MM.1S (cell line): ENCODE results near the gene SNRPA1.

Experiments
- DNase-seq: peaks from one replicate; pipeline ENCODE4 v3.0.0-alpha.2; 2015
- H2AFZ ChIP-seq: fragments of 300-600 bp; sonication (generic); 2 replicates; pipeline ENCODE4 v1.6.0; 2016; ENCODE audit warnings: antibody characterized with exemption, low read length
- H3F3A ChIP-seq: fragments of 300-600 bp; sonication (generic); 2 replicates; pipeline ENCODE4 v1.6.1; 2016; ENCODE audit warnings: mild to moderate bottlenecking, antibody characterized with exemption, low read length, moderate library complexity, mixed read lengths; ENCODE audit not compliant: insufficient read depth
- H3K27ac ChIP-seq: fragments of 300-600 bp; sonication (generic); 2 replicates; pipeline ENCODE4 v1.5.1; 2016; ENCODE audit warnings: mild to moderate bottlenecking, low read length
- H3K27me3 ChIP-seq: fragments of 300-600 bp; sonication (generic); replicated peaks from 2 replicates; pipeline ENCODE4 v1.6.0; 2016; ENCODE audit warnings: low read length; ENCODE audit not compliant: insufficient read depth
- H3K36me3 ChIP-seq: fragments of 300-600 bp; sonication (generic); replicated peaks from 2 replicates; pipeline ENCODE4 v1.6.1; 2016; ENCODE audit warnings: mild to moderate bottlenecking, low read length, mixed read lengths; ENCODE audit not compliant: insufficient read depth
- H3K4me1 ChIP-seq: fragments of 300-600 bp; sonication (generic); 2 replicates; pipeline ENCODE4 v1.6.1; 2016; ENCODE audit warnings: low read length, mixed read lengths
- H3K4me2 ChIP-seq: fragments of 300-600 bp; sonication (generic); 2 replicates; pipeline ENCODE4 v1.6.0; 2016; ENCODE audit warnings: low read depth, low read length
- H3K4me3 ChIP-seq: fragments of 300-600 bp; sonication (generic); 2 replicates; pipeline ENCODE4 v1.5.1; 2016; ENCODE audit warnings: low read length, mixed read lengths
- H3K79me2 ChIP-seq: fragments of 300-600 bp; sonication (generic); 2 replicates; pipeline ENCODE4 v1.6.1; 2016; ENCODE audit warnings: mixed run types, low read length, mixed read lengths
- H3K9ac ChIP-seq: fragments of 300-600 bp; sonication (generic); 2 replicates; pipeline ENCODE4 v1.6.1; 2016; ENCODE audit warnings: low read length, mixed read lengths
- H3K9me2 ChIP-seq: fragments of 300-600 bp; sonication (generic); replicated peaks from 2 replicates; pipeline ENCODE4 v1.6.1; 2016; ENCODE audit warnings: mild to moderate bottlenecking, low read length, mixed read lengths; ENCODE audit not compliant: insufficient read depth
- H3K9me3 ChIP-seq: fragments of 300-600 bp; sonication (generic); replicated peaks from 2 replicates; pipeline ENCODE4 v1.6.1; 2016; ENCODE audit warnings: mild to moderate bottlenecking, low read length, mixed read lengths; ENCODE audit not compliant: insufficient read depth
- H4K20me1 ChIP-seq: fragments of 300-600 bp; sonication (generic); 2 replicates; pipeline ENCODE4 v1.6.1; 2016; ENCODE audit warnings: mild to moderate bottlenecking, low read length, moderate library complexity, mixed read lengths; ENCODE audit not compliant: insufficient read depth
- CTCF ChIP-seq: fragments of 300-600 bp; sonication (generic); IDR thresholded peaks from 2 replicates; pipeline ENCODE4 v1.5.1; 2016; ENCODE audit warnings: antibody characterized with exemption, low read length, mixed read lengths
- EZH2 ChIP-seq: fragments of 300-600 bp; sonication (generic); optimal IDR thresholded peaks from 2 replicates; pipeline ENCODE3; 2017; ENCODE audit warnings: low read depth, mild to moderate bottlenecking, antibody characterized with exemption, low read length, mixed read lengths
- EZH2phosphoT487 ChIP-seq: fragments of 300-600 bp; sonication (generic); IDR thresholded peaks from 2 replicates; pipeline ENCODE4 v1.6.1; 2018; ENCODE audit warnings: antibody characterized with exemption, low read length

Gene SNRPA1

GRCh38 chr15:101264011-101264410 is 31.0 kb downstream of the SNRPA1 start:
- Histone ChIP-seq H3K36me3 (no peaks in the 10 kb centered on the region), H3K4me2 (peak overlapping the region; percentile 51), H3K4me1 (peaks cover 32% of the 10 kb centered on the region), H3K4me3 (no peak overlapping the region), H3K9me3 (no peaks in the 10 kb centered on the region), H3K9ac (peak overlapping the region; percentile 51; the same call in 1 of the 2 replicates), H4K20me1 (no peaks in the 10 kb centered on the region), H3K79me2 (no peaks in the 10 kb centered on the region), H3K9me2 (no peaks in the 10 kb centered on the region), H3K27me3 (no peaks in the 10 kb centered on the region), H2AFZ (no peak overlapping the region), H3F3A (peaks cover 31% of the 10 kb centered on the region), H3K27ac (peak overlapping the region; percentile 84; the same call in 1 of the 2 replicates)
- no peak for TF ChIP-seq EZH2
- TF ChIP-seq CTCF = no peak
- TF ChIP-seq EZH2phosphoT487 = no peak
- no peak for DNase-seq

GRCh38 chr15:101262551-101262950 is 32.5 kb downstream of the SNRPA1 start:
- TF ChIP-seq EZH2phosphoT487 (no peak), EZH2 (no peak), CTCF (no peak)
- no peaks in the 10 kb centered on the region for H3K36me3 ChIP-seq
- no peak overlapping the region for H3K9ac ChIP-seq
- peaks cover 32% of the 10 kb centered on the region for H3F3A ChIP-seq
- no peak overlapping the region for H3K27ac ChIP-seq
- no peaks in the 10 kb centered on the region for H3K9me2 ChIP-seq
- no peak overlapping the region for H3K4me2 ChIP-seq
- no peaks in the 10 kb centered on the region for H3K9me3 ChIP-seq
- H3K79me2 ChIP-seq = no peaks in the 10 kb centered on the region
- DNase-seq = no peak
- no peak overlapping the region for H2AFZ ChIP-seq
- H3K27me3 ChIP-seq = no peaks in the 10 kb centered on the region
- no peaks in the 10 kb centered on the region for H4K20me1 ChIP-seq
- H3K4me3 ChIP-seq = no peak overlapping the region
- peaks cover 39% of the 10 kb centered on the region for H3K4me1 ChIP-seq

GRCh38 chr15:101258238-101259144 is 36.6 kb downstream of the SNRPA1 start:
- H3K4me3 ChIP-seq = no peak overlapping the region
- peaks cover 8% of the 10 kb centered on the region; the same call in 1 of the 2 replicates for H3F3A ChIP-seq
- H4K20me1 ChIP-seq = no peaks in the 10 kb centered on the region
- no peaks in the 10 kb centered on the region for H3K27me3 ChIP-seq
- H3K79me2 ChIP-seq = no peaks in the 10 kb centered on the region
- peak; percentile 73 for DNase-seq
- H2AFZ ChIP-seq = peak overlapping the region; percentile 62
- peaks cover 11% of the 10 kb centered on the region for H3K4me1 ChIP-seq
- H3K4me2 ChIP-seq = peak overlapping the region; percentile 52
- H3K9me3 ChIP-seq = no peaks in the 10 kb centered on the region
- no peaks in the 10 kb centered on the region for H3K36me3 ChIP-seq
- peak overlapping the region; percentile 1; the same call in 1 of the 2 replicates for H3K9ac ChIP-seq
- peak overlapping the region; percentile 17; the same call in 1 of the 2 replicates for H3K27ac ChIP-seq
- no peaks in the 10 kb centered on the region for H3K9me2 ChIP-seq
- TF ChIP-seq CTCF (peak; percentile 90), EZH2phosphoT487 (no peak)
